ENCODE results near the gene HOXA13.

Gene HOXA13

GRCh38 chr7:27223941-27224575 is 24.2 kb upstream of the HOXA13 start:
- H3K4me1 Mint-ChIP-seq: no peaks in the 10 kb centered on the region
- H3K27ac Mint-ChIP-seq (ENCODE audit: low read depth): no peak overlapping the region
- H3K36me3 Mint-ChIP-seq (ENCODE audit: insufficient read depth): peaks cover 1% of the 10 kb centered on the region
- no peak for ATAC-seq (replicated peaks; ENCODE audit: extremely low read depth, poor library complexity, severe bottlenecking)
- H3K9me3 Mint-ChIP-seq: no peaks in the 10 kb centered on the region
- no peak for DNase-seq (ENCODE audit: low spot score in 2 of 2)
- H3K27me3 Mint-ChIP-seq: peaks cover 89% of the 10 kb centered on the region
- H3K4me3 Mint-ChIP-seq: no peak overlapping the region

DNA sequence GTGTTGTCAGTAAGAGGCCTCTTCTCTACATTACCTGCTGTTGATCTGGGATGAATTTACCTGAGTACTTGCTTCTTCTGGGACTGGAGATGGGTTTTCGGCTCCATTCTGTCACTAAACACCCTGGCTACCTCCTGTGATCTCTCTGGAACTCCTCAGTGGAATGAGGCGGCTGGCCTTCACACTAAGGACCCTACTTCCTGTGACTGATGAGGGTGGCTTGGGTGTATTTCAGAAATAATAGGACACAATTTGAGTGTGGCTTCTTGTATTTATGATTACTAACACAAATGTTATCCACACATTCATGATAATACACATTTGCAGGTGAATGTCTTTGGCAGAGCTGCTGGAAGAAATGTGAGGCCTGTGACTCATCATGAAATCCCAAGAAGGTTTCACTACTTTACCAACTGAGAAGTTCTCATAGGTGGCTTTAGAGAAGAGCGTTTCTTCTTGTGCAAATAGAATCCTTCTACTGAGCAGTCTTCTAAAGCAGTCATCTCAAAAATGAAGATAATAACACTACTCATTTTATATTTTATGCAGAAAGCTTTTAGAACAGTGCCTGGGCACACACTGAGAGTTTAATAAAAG is 21.4 kb upstream of the HOXA13 start:
- H3K9me3 Mint-ChIP-seq: no peaks in the 10 kb centered on the region
- H3K27ac Mint-ChIP-seq (ENCODE audit: low read depth): no peak overlapping the region
- no peaks in the 10 kb centered on the region for H3K36me3 Mint-ChIP-seq (ENCODE audit: insufficient read depth)
- no peak overlapping the region for H3K4me3 Mint-ChIP-seq
- DNase-seq (ENCODE audit: low spot score in 2 of 2): no peak
- peaks cover 88% of the 10 kb centered on the region for H3K27me3 Mint-ChIP-seq
- no peaks in the 10 kb centered on the region for H3K4me1 Mint-ChIP-seq
- no peak for ATAC-seq (replicated peaks; ENCODE audit: extremely low read depth, poor library complexity, severe bottlenecking)

- no peaks in the 10 kb centered on the region for H3K36me3 Mint-ChIP-seq (ENCODE audit: insufficient read depth)
- H3K27ac Mint-ChIP-seq (ENCODE audit: low read depth): no peak overlapping the region
- no peak for DNase-seq (ENCODE audit: low spot score in 2 of 2)
- no peak overlapping the region for H3K4me3 Mint-ChIP-seq
- H3K27me3 Mint-ChIP-seq: peaks cover 94% of the 10 kb centered on the region
- no peaks in the 10 kb centered on the region for H3K9me3 Mint-ChIP-seq
- no peaks in the 10 kb centered on the region for H3K4me1 Mint-ChIP-seq
- ATAC-seq (replicated peaks; ENCODE audit: extremely low read depth, poor library complexity, severe bottlenecking): no peak
Measured at GRCh38 chr7:27220440-27220955, 20.6 kb upstream of the HOXA13 start.

DNA sequence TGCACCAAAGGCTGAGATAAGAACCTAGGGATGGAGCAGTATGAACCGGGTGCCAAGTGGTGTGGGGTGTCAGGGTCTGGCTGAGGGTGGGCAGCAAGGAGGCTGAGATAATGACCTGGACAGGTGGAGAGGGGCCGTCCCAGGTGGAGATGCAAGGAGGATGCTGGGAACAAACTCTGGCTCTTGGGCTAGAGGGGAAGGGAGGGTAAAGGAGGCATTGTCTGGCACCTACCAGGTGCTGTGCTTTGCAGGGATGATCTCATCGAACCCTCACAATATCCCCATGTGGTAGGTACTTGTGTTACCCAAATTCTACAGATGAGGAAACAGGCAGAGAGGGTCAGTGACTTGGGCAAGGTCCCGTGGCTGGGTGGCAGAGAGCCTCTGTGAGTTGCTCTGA is 19.9 kb upstream of the HOXA13 start:
- Mint-ChIP-seq H3K27me3 (peaks cover 94% of the 10 kb centered on the region), H3K4me1 (no peaks in the 10 kb centered on the region), H3K9me3 (no peaks in the 10 kb centered on the region), H3K27ac (ENCODE audit: low read depth) (no peak overlapping the region), H3K36me3 (ENCODE audit: insufficient read depth) (no peaks in the 10 kb centered on the region), H3K4me3 (peak overlapping the region; percentile 33)
- ATAC-seq (replicated peaks; ENCODE audit: extremely low read depth, poor library complexity, severe bottlenecking) (no peak), DNase-seq (ENCODE audit: low spot score in 2 of 2) (no peak)

DNA sequence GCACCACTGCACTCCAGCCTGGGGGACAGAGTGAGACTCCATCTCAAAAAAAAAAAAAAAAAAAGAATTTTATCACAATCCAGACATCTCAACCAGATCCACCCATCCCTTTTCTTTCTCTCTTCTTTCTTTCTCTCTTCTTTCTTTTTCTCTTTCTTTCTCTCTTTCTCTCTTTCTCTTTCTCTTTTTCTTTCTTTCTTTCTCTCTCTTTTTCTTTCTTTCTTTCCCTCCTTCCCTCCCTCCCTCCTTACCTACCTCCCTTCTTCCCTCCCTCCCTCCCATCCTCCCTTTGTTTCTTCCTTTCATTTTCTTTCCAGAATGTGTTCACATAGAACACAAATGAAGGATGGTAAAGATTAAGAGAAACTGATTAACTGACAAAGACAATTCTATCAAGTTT is 18.1 kb upstream of the HOXA13 start:
- ATAC-seq (replicated peaks; ENCODE audit: extremely low read depth, poor library complexity, severe bottlenecking): no peak

DNA sequence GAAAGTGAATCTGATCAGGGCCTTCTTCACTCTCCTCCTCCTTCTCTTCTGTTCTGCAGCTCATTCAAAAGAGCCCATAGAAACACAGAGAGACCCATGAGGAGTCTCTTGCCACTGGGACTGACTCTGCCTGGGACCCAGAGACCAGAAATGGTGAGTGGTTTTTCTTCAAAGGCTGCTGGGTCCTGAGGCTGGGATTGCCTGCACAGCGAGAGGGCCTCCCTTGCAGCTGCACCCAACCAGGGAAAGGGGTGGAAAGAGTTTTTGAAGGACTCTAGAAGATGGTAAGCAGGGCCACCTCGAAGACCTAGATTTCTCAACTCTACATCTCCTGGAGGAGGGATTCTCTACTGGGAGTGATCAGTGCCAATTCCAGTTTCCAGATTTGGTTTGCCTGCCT is 15.5 kb upstream of the HOXA13 start:
- H3K4me3 Mint-ChIP-seq: no peak overlapping the region
- peaks cover 95% of the 10 kb centered on the region for H3K27me3 Mint-ChIP-seq
- no peak for DNase-seq (ENCODE audit: low spot score in 2 of 2)
- no peak for ATAC-seq (replicated peaks; ENCODE audit: extremely low read depth, poor library complexity, severe bottlenecking)
- H3K36me3 Mint-ChIP-seq (ENCODE audit: insufficient read depth): no peaks in the 10 kb centered on the region
- H3K27ac Mint-ChIP-seq (ENCODE audit: low read depth): no peak overlapping the region
- no peaks in the 10 kb centered on the region for H3K9me3 Mint-ChIP-seq
- peaks cover 4% of the 10 kb centered on the region for H3K4me1 Mint-ChIP-seq

More for the DNA sequence above, 18.1 kb upstream of the HOXA13 start:
- DNase-seq (ENCODE audit: low spot score in 2 of 2): no peak
- Mint-ChIP-seq H3K27ac (ENCODE audit: low read depth) (no peak overlapping the region), H3K4me1 (no peaks in the 10 kb centered on the region), H3K4me3 (no peak overlapping the region), H3K27me3 (peaks cover 93% of the 10 kb centered on the region), H3K36me3 (ENCODE audit: insufficient read depth) (no peaks in the 10 kb centered on the region), H3K9me3 (no peaks in the 10 kb centered on the region)

- Mint-ChIP-seq H3K27me3 (peaks cover 97% of the 10 kb centered on the region), H3K4me1 (peaks cover 10% of the 10 kb centered on the region), H3K36me3 (ENCODE audit: insufficient read depth) (no peaks in the 10 kb centered on the region), H3K27ac (ENCODE audit: low read depth) (no peak overlapping the region), H3K4me3 (no peak overlapping the region), H3K9me3 (no peaks in the 10 kb centered on the region)
- no peak for ATAC-seq (replicated peaks; ENCODE audit: extremely low read depth, poor library complexity, severe bottlenecking)
- no peak for DNase-seq (ENCODE audit: low spot score in 2 of 2)
Measured at GRCh38 chr7:27214239-27214950, 14.5 kb upstream of the HOXA13 start.

GRCh38 chr7:27213433-27214238 is 13.7 kb upstream of the HOXA13 start:
- ATAC-seq (replicated peaks; ENCODE audit: extremely low read depth, poor library complexity, severe bottlenecking) (no peak), DNase-seq (ENCODE audit: low spot score in 2 of 2) (no peak)
- Mint-ChIP-seq H3K4me1 (peaks cover 10% of the 10 kb centered on the region), H3K4me3 (no peak overlapping the region), H3K9me3 (no peaks in the 10 kb centered on the region), H3K36me3 (ENCODE audit: insufficient read depth) (no peaks in the 10 kb centered on the region), H3K27me3 (peaks cover 97% of the 10 kb centered on the region), H3K27ac (ENCODE audit: low read depth) (no peak overlapping the region)

GRCh38 chr7:27212497-27213432 is 12.9 kb upstream of the HOXA13 start:
- no peak for ATAC-seq (replicated peaks; ENCODE audit: extremely low read depth, poor library complexity, severe bottlenecking)
- Mint-ChIP-seq H3K36me3 (ENCODE audit: insufficient read depth) (no peaks in the 10 kb centered on the region), H3K4me1 (peaks cover 10% of the 10 kb centered on the region), H3K9me3 (no peaks in the 10 kb centered on the region), H3K27ac (ENCODE audit: low read depth) (no peak overlapping the region), H3K27me3 (peaks cover 98% of the 10 kb centered on the region), H3K4me3 (no peak overlapping the region)
- no peak for DNase-seq (ENCODE audit: low spot score in 2 of 2)

GRCh38 chr7:27211764-27212204 is 11.9 kb upstream of the HOXA13 start:
- Mint-ChIP-seq H3K27ac (ENCODE audit: low read depth) (no peak overlapping the region), H3K36me3 (ENCODE audit: insufficient read depth) (no peaks in the 10 kb centered on the region), H3K4me3 (no peak overlapping the region), H3K27me3 (peaks cover 98% of the 10 kb centered on the region), H3K4me1 (peaks cover 10% of the 10 kb centered on the region), H3K9me3 (no peaks in the 10 kb centered on the region)
- no peak for ATAC-seq (replicated peaks; ENCODE audit: extremely low read depth, poor library complexity, severe bottlenecking)
- no peak for DNase-seq (ENCODE audit: low spot score in 2 of 2)

- H3K4me1 Mint-ChIP-seq: peaks cover 10% of the 10 kb centered on the region
- no peak for DNase-seq (ENCODE audit: low spot score in 2 of 2)
- no peak for ATAC-seq (replicated peaks; ENCODE audit: extremely low read depth, poor library complexity, severe bottlenecking)
- H3K27me3 Mint-ChIP-seq: peaks cover 98% of the 10 kb centered on the region
- no peak overlapping the region for H3K4me3 Mint-ChIP-seq
- H3K36me3 Mint-ChIP-seq (ENCODE audit: insufficient read depth): peaks cover under 1% of the 10 kb centered on the region
- H3K9me3 Mint-ChIP-seq: no peaks in the 10 kb centered on the region
- H3K27ac Mint-ChIP-seq (ENCODE audit: low read depth): no peak overlapping the region
Measured at GRCh38 chr7:27211084-27211446, 11.2 kb upstream of the HOXA13 start.
